ENCODE measurements around the gene RAB19. TPM values are rescaled to one million over a fixed set of nuclear protein-coding genes. Genes with fewer than 3 reads are reported as not detected.

RAB19 gene
- total RNA-seq, 1 experiment from 2014 or later, result not detected

DNA sequence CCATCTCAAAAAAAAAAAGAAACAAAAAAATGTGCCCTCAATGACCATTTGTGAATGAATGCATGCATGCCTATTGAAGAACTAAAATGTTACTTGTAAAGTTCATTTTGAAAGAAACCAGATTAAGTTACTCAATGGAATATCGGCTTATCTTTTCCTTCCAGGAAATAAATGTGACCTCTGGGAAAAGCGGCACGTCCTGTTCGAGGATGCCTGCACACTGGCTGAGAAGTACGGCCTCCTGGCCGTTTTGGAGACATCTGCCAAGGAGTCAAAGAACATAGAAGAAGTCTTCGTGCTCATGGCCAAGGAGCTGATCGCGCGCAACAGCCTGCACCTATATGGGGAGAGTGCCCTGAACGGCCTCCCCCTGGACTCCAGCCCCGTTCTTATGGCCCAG, 21.9 kb downstream of the RAB19 start:
- Histone ChIP-seq H3K9me3 (ENCODE audit: low read depth, low read length, poor library complexity, severe bottlenecking) (no peaks in the 10 kb centered on the region), H3K4me1 (ENCODE audit: insufficient read depth, low read length, poor library complexity, severe bottlenecking) (no peaks in the 10 kb centered on the region), H3K27ac (ENCODE audit: low read depth, low read length, poor library complexity, severe bottlenecking) (no peak overlapping the region), H3K4me3 (ENCODE audit: low read depth, low read length, poor library complexity, severe bottlenecking) (no peak overlapping the region), H3K36me3 (ENCODE audit: insufficient read depth, low read length, poor library complexity, severe bottlenecking) (no peaks in the 10 kb centered on the region), H3K27me3 (replicated peaks; ENCODE audit: insufficient read depth, low read depth, low read length, poor library complexity) (no peaks in the 10 kb centered on the region)
- POLR2A ChIA-PET (ENCODE audit: low non-redundant PET), result no interaction called here
- CTCF ChIA-PET, result no interaction called here
- intact Hi-C loops (cut with micrococcal nuclease; ENCODE audit: unreplicated experiment), result no loop called here
- no TSS peak for BruUV-seq (replicated peaks)
- no peak for DNase-seq (ENCODE audit: low spot score)
- TF ChIP-seq, protein P1, sequence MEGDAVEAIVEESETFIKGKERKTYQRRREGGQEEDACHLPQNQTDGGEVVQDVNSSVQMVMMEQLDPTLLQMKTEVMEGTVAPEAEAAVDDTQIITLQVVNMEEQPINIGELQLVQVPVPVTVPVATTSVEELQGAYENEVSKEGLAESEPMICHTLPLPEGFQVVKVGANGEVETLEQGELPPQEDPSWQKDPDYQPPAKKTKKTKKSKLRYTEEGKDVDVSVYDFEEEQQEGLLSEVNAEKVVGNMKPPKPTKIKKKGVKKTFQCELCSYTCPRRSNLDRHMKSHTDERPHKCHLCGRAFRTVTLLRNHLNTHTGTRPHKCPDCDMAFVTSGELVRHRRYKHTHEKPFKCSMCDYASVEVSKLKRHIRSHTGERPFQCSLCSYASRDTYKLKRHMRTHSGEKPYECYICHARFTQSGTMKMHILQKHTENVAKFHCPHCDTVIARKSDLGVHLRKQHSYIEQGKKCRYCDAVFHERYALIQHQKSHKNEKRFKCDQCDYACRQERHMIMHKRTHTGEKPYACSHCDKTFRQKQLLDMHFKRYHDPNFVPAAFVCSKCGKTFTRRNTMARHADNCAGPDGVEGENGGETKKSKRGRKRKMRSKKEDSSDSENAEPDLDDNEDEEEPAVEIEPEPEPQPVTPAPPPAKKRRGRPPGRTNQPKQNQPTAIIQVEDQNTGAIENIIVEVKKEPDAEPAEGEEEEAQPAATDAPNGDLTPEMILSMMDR (conservative IDR thresholded peaks at IDR 0.05; ENCODE audit: low read depth, low read length), result no peak
- no peak for TF ChIP-seq EZH2 (IDR thresholded peaks at IDR 0.05; ENCODE audit: borderline replicate concordance, low read depth, low read length, poor library complexity, severe bottlenecking)

DNA sequence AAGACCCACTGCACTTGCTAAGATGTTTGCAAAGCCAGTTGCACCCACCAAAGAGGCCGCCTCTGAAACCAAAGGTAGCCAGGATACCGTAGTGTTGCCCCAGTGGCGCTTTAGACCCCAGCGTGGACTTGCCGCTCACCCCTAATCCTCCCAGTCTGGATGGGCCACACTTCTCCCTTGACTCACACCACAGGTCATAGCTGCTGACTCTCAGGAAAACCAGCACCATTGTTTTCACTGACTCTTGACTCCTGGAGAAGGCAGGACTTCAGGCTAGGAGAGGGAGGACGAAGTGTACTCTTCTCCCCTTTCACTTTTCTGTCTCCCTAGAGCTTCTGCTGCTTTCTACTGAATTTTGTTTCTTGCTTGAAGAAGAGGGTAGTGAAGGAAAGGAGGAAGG, 22.3 kb downstream of the RAB19 start:
- H3K4me3 ChIP-seq (ENCODE audit: low read depth, low read length, poor library complexity, severe bottlenecking), result no peak overlapping the region
- ChIA-PET CTCF (no interaction called here), POLR2A (ENCODE audit: low non-redundant PET) (interaction anchor here (0.6 kb wide), 1 partner anchor 51 kb away, joined by 3 read pairs; no protein-coding TSS in a partner anchor)
- DNase-seq (ENCODE audit: low spot score), result no peak
- no TSS peak for BruUV-seq (replicated peaks)
- H3K36me3 ChIP-seq (ENCODE audit: insufficient read depth, low read length, poor library complexity, severe bottlenecking), result no peaks in the 10 kb centered on the region
- H3K27me3 ChIP-seq (replicated peaks; ENCODE audit: insufficient read depth, low read depth, low read length, poor library complexity), result no peaks in the 10 kb centered on the region
- H3K4me1 ChIP-seq (ENCODE audit: insufficient read depth, low read length, poor library complexity, severe bottlenecking), result no peaks in the 10 kb centered on the region
- H3K9me3 ChIP-seq (ENCODE audit: low read depth, low read length, poor library complexity, severe bottlenecking), result no peaks in the 10 kb centered on the region
- intact Hi-C loops (cut with micrococcal nuclease; ENCODE audit: unreplicated experiment), result no loop called here
- TF ChIP-seq, protein P1 (conservative IDR thresholded peaks at IDR 0.05; ENCODE audit: low read depth, low read length), result no peak
- TF ChIP-seq EZH2 (IDR thresholded peaks at IDR 0.05; ENCODE audit: borderline replicate concordance, low read depth, low read length, poor library complexity, severe bottlenecking), result no peak
- no peak overlapping the region for H3K27ac ChIP-seq (ENCODE audit: low read depth, low read length, poor library complexity, severe bottlenecking)

DNA sequence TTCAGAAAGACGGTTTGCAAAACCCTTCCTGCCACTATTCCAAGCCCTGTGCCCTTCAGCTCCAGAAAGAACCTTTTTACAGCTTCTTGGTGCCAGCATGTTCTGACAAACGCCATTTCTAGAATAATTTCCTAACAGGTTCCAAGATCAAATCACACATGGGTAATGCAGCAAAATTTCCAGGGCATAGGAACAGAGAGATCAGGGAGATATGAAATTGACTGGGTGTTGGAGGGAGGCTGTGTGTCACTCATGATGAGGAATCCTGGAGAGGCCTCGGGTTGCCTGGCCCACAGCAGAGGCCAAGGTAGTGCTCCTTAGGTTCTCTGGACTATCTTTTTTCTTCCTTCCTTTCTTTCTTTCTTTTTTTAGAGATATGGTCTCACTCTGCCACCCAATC, 29.5 kb downstream of the RAB19 start:
- ChIA-PET CTCF (no interaction called here), POLR2A (ENCODE audit: low non-redundant PET) (interaction anchor here (0.5 kb wide), 1 partner anchor 241 kb away, joined by 3 read pairs; no protein-coding TSS in a partner anchor)
- intact Hi-C loops (cut with micrococcal nuclease; ENCODE audit: unreplicated experiment), result no loop called here
- Histone ChIP-seq H3K9me3 (ENCODE audit: low read depth, low read length, poor library complexity, severe bottlenecking) (no peaks in the 10 kb centered on the region), H3K27me3 (replicated peaks; ENCODE audit: insufficient read depth, low read depth, low read length, poor library complexity) (no peaks in the 10 kb centered on the region), H3K4me1 (ENCODE audit: insufficient read depth, low read length, poor library complexity, severe bottlenecking) (no peaks in the 10 kb centered on the region), H3K4me3 (ENCODE audit: low read depth, low read length, poor library complexity, severe bottlenecking) (no peak overlapping the region), H3K27ac (ENCODE audit: low read depth, low read length, poor library complexity, severe bottlenecking) (no peak overlapping the region), H3K36me3 (ENCODE audit: insufficient read depth, low read length, poor library complexity, severe bottlenecking) (no peaks in the 10 kb centered on the region)
- TF ChIP-seq, protein P1 (conservative IDR thresholded peaks at IDR 0.05; ENCODE audit: low read depth, low read length), result no peak
- no peak for TF ChIP-seq EZH2 (IDR thresholded peaks at IDR 0.05; ENCODE audit: borderline replicate concordance, low read depth, low read length, poor library complexity, severe bottlenecking)
- BruUV-seq (replicated peaks), result no TSS peak
- no peak for DNase-seq (ENCODE audit: low spot score)
